Bronchial epithelial cell (primary cell): Measurements from ENCODE around the gene CAPN3. TPM values are rescaled to one million over a fixed set of nuclear protein-coding genes. Genes with fewer than 3 reads are reported as not detected.
"Not testable (repeated sequence)": the region's sequence is repeated elsewhere in the genome, so short reads cannot be mapped to it uniquely, and the experiment has no call there.

Experiments used
- DNase-seq: peaks from one replicate; pipeline ENCODE4 v3.0.0-alpha.2; 2010; ENCODE audit warnings: low read depth
- FAIRE-seq: peaks from 2 replicates; lab custom pipeline; 2011; peaks lifted over from hg19 to GRCh38; lab: Jason Lieb, UNC
- H3K27me3 ChIP-seq: 2 replicates; pipeline ENCODE4 v1.5.1; 2011; ENCODE audit warnings: low read length; ENCODE audit not compliant: control insufficient read depth, insufficient read depth
- H3K36me3 ChIP-seq: 2 replicates; pipeline ENCODE4 v1.5.1; 2011; ENCODE audit warnings: low read length; ENCODE audit not compliant: control insufficient read depth, insufficient read depth
- H3K4me3 ChIP-seq: 2 replicates; pipeline ENCODE4 v1.5.1; 2011; ENCODE audit warnings: mild to moderate bottlenecking, low read depth, low read length, control low read depth
- total RNA-seq: library from RNA; depleted of rRNA; stranded (reverse); fragments of >200 nt; gene quantifications from 2 replicates; pipeline ENCODE4 v1.2.1, GENCODE V29; 2014
- TF ChIP-seq, protein P1 (sequence below): IDR thresholded peaks from 2 replicates; pipeline ENCODE4 v1.5.1; 2011; ENCODE audit warnings: mild to moderate bottlenecking, moderate library complexity, low read length, control low read depth, inconsistent platforms; ENCODE audit not compliant: insufficient read depth, severe bottlenecking

CAPN3 gene
- total RNA-seq, 1 donor from 2014 or later, result 2.1 TPM

- Histone ChIP-seq H3K27me3 (no peaks in the 10 kb centered on the region), H3K4me3 (no peak overlapping the region), H3K36me3 (peaks cover 8% of the 10 kb centered on the region)
- FAIRE-seq, result no peak
- DNase-seq, result no peak
- TF ChIP-seq, protein P1, sequence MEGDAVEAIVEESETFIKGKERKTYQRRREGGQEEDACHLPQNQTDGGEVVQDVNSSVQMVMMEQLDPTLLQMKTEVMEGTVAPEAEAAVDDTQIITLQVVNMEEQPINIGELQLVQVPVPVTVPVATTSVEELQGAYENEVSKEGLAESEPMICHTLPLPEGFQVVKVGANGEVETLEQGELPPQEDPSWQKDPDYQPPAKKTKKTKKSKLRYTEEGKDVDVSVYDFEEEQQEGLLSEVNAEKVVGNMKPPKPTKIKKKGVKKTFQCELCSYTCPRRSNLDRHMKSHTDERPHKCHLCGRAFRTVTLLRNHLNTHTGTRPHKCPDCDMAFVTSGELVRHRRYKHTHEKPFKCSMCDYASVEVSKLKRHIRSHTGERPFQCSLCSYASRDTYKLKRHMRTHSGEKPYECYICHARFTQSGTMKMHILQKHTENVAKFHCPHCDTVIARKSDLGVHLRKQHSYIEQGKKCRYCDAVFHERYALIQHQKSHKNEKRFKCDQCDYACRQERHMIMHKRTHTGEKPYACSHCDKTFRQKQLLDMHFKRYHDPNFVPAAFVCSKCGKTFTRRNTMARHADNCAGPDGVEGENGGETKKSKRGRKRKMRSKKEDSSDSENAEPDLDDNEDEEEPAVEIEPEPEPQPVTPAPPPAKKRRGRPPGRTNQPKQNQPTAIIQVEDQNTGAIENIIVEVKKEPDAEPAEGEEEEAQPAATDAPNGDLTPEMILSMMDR, result no peak
Measured at GRCh38 chr15:42324308-42324707, 35.0 kb upstream of the CAPN3 start.

GRCh38 chr15:42329161-42329560 lies 30.1 kb upstream of the CAPN3 start:
- H3K4me3 ChIP-seq, result no peak overlapping the region
- DNase-seq (no peak), FAIRE-seq (no peak)
- peaks cover 4% of the 10 kb centered on the region for H3K36me3 ChIP-seq
- TF ChIP-seq, protein P1, result no peak
- H3K27me3 ChIP-seq, result no peaks in the 10 kb centered on the region

- no peak overlapping the region for H3K4me3 ChIP-seq
- peaks cover 4% of the 10 kb centered on the region for H3K36me3 ChIP-seq
- no peak for FAIRE-seq
- H3K27me3 ChIP-seq, result no peaks in the 10 kb centered on the region
- no peak for DNase-seq
- TF ChIP-seq, protein P1, result no peak
Measured at GRCh38 chr15:42329992-42330391, 29.3 kb upstream of the CAPN3 start.

- H3K4me3 ChIP-seq, result no peak overlapping the region
- TF ChIP-seq, protein P1, result no peak
- peaks cover 4% of the 10 kb centered on the region for H3K36me3 ChIP-seq
- DNase-seq (no peak), FAIRE-seq (no peak)
- H3K27me3 ChIP-seq, result no peaks in the 10 kb centered on the region
Measured at GRCh38 chr15:42331235-42331634, 28.1 kb upstream of the CAPN3 start.

DNA sequence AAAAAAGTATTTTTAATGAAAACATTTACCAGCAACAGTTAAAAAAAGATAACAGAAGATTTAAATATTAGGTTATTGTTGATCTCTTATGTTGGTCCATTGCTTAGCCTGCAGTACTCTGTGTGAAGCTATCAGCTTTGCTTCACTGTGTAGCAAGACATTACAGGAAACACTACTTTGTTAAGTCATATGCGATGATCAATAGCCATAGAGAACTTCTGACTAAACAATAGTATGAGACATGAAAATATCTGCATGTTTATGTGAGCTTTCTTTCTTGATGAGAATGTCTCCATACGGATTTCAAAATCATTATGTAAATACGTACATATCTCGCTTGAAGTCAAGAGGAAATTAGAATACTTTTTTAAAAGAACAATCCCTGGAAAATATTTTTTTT lies 27.0 kb upstream of the CAPN3 start:
- Histone ChIP-seq H3K4me3 (no peak overlapping the region), H3K27me3 (no peaks in the 10 kb centered on the region), H3K36me3 (peaks cover 4% of the 10 kb centered on the region)
- TF ChIP-seq, protein P1, result no peak
- FAIRE-seq (no peak), DNase-seq (peak; percentile 76)

GRCh38 chr15:42335074-42335473 lies 24.2 kb upstream of the CAPN3 start:
- TF ChIP-seq, protein P1, result no peak
- peaks cover 1% of the 10 kb centered on the region for H3K36me3 ChIP-seq
- DNase-seq (no peak), FAIRE-seq (no peak)
- H3K4me3 ChIP-seq, result no peak overlapping the region
- H3K27me3 ChIP-seq, result no peaks in the 10 kb centered on the region

DNA sequence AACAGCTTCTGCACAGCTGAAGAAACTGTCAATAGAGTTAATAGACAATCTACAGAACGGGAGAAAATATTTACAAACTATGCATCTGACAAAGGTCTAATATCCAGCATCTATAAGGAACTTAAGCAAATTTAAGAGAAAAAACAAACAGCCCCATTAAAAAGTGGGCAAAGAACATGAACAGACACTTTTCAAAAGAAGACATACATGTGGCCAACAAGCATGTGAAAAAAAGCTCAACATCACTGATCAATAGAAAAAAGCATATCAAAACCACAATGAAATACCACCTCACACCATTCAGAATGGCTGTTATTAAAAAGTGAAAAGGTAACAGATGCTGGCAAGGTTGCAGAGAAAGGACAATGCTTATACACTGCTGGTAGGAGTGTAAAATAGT lies 22.7 kb upstream of the CAPN3 start:
- not testable (repeated sequence) for FAIRE-seq, H3K4me3 ChIP-seq, DNase-seq, H3K27me3 ChIP-seq, H3K36me3 ChIP-seq

- H3K27me3 ChIP-seq, H3K36me3 ChIP-seq, DNase-seq, FAIRE-seq, H3K4me3 ChIP-seq: not testable (repeated sequence)
Measured at GRCh38 chr15:42337104-42337503, 22.2 kb upstream of the CAPN3 start.
